HL-60 (cell line): Measurements from ENCODE around the gene RB1.

Experiments
- DNase-seq, 2 experiments: peaks; one replicate each; pipeline ENCODE4 v3.0.0-alpha.2; 2010 to 2020; ENCODE audit warnings: low read depth in 1 of 2, low spot score in 1 of 2
- H3K27ac ChIP-seq: fragments of 250-450 bp; sonication (Bioruptor Pico); replicated peaks from 2 replicates; pipeline ENCODE4 v1.5.1; 2020; ENCODE audit warnings: mild to moderate bottlenecking, moderate library complexity
- H3K27me3 ChIP-seq: fragments of 250-450 bp; sonication (Bioruptor Pico); 2 replicates; pipeline ENCODE4 v1.5.1; 2021; ENCODE audit warnings: mild to moderate bottlenecking, moderate library complexity; ENCODE audit not compliant: insufficient read depth, poor library complexity, severe bottlenecking
- H3K4me3 ChIP-seq: replicated peaks from 2 replicates; pipeline ENCODE4 v1.5.1; 2011; ENCODE audit warnings: mild to moderate bottlenecking, control low read depth, low read length; ENCODE audit not compliant: insufficient read depth
- CTCF ChIP-seq: IDR thresholded peaks from one replicate; pipeline ENCODE4 v1.5.1; 2011; ENCODE audit warnings: low read length, control low read depth, inconsistent platforms; ENCODE audit not compliant: insufficient read depth
- GABPA ChIP-seq: IDR thresholded peaks from 2 replicates; pipeline ENCODE4 v1.6.1; 2012; ENCODE audit warnings: low read depth
- POLR2AphosphoS5 ChIP-seq: IDR thresholded peaks from 2 replicates; pipeline ENCODE4 v1.6.1; 2012; ENCODE audit warnings: low read depth
- REST ChIP-seq: IDR thresholded peaks from 2 replicates; pipeline ENCODE4 v1.6.1; 2012; ENCODE audit warnings: low read depth; ENCODE audit not compliant: insufficient replicate concordance
- SPI1 ChIP-seq: IDR thresholded peaks from 2 replicates; pipeline ENCODE4 v1.6.1; 2012; ENCODE audit warnings: low read depth, mild to moderate bottlenecking, borderline replicate concordance

The RB1 gene

DNA sequence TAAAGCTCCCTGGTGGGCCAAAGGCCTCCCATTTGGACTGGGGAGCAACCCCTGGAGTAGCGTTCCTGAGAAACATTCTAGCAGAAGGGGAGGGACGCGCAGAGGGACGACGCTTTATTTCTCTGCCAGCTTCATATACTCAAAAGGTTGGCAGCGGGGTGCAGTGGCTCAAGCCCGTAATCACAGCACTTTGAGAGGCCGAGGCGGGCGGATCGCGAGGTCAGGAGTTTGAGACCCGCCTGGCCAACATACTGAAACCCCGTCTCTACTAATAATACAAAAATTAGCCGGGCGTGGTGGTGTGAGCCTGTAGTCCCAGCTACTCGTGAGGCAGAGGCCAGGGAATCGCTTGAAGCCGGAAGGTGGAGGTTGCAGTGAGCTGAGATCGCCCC, 16.8 kb downstream of the RB1 start:
- no peak overlapping the region for H3K4me3 ChIP-seq
- no peak overlapping the region for H3K27ac ChIP-seq
- no peak for DNase-seq
- H3K27me3 ChIP-seq: no peaks in the 10 kb centered on the region
- no peak for TF ChIP-seq CTCF
- no peak for TF ChIP-seq GABPA
- no peak for TF ChIP-seq REST
- TF ChIP-seq SPI1: no peak
- no peak for TF ChIP-seq POLR2AphosphoS5

DNA sequence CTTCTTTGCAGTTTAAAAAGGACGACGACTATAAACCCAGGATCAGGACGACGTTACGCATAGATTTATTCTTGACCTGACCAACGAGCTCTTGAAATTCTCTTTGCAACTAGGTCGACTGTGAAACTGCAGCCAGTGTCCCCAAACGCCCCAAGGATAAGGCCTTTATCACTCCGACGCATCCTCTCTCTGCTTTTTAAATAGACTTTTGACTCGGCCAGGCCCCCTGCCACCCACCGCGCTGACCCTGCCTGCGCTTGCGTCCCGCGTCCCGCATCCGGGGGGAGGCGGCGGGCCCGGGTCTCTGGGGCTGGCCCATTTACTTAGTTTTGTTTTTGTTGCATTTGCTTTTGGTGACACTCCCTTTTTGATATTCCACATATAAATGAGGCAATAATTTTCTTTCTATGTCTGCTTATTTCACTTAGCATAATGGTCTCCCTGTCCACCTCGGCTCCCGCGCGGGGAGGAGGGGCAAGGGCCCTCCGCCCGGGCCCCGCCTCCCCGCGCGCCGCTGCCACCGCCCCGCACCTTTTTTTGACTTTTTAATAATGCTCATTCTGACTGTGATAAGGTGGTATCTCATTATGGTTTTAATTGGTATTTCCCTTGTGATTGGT, 17.4 kb downstream of the RB1 start:
- H3K4me3 ChIP-seq: no peak overlapping the region
- H3K27ac ChIP-seq: no peak overlapping the region
- no peak for TF ChIP-seq CTCF
- no peak for TF ChIP-seq REST
- no peak for TF ChIP-seq SPI1
- TF ChIP-seq GABPA: no peak
- TF ChIP-seq POLR2AphosphoS5: no peak
- no peaks in the 10 kb centered on the region for H3K27me3 ChIP-seq
- no peak for DNase-seq

- no peak overlapping the region for H3K27ac ChIP-seq
- H3K4me3 ChIP-seq: no peak overlapping the region
- H3K27me3 ChIP-seq: no peaks in the 10 kb centered on the region
- TF ChIP-seq POLR2AphosphoS5 (no peak), REST (no peak)
- no peak for DNase-seq
Measured at GRCh38 chr13:48322294-48322693, 18.7 kb downstream of the RB1 start.

GRCh38 chr13:48333976-48334375, 30.4 kb downstream of the RB1 start:
- no peak for TF ChIP-seq SPI1
- TF ChIP-seq CTCF: no peak
- no peak for TF ChIP-seq GABPA
- no peak for TF ChIP-seq POLR2AphosphoS5
- no peak for TF ChIP-seq REST
- DNase-seq: no peak
- Histone ChIP-seq H3K27ac (peak overlapping the region; percentile 16; the same call in 1 of the 2 replicates), H3K27me3 (no peaks in the 10 kb centered on the region), H3K4me3 (no peak overlapping the region)
